ENCODE data around the gene MAEA. TPM values are rescaled to one million over a fixed set of nuclear protein-coding genes. Genes with fewer than 3 reads are reported as not detected.

The MAEA gene
- total and polyA plus RNA-seq, 2 experiments from 2014 or later, result 49.8 to 99.0 TPM

- Histone ChIP-seq H3F3A (replicated peaks; ENCODE audit: low read depth) (no peaks in the 10 kb centered on the region; the same call in 1 of the 2 replicates), H3K79me2 (replicated peaks; ENCODE audit: insufficient read depth) (no peaks in the 10 kb centered on the region; the same call in 1 of the 2 replicates), H3K4me1 (ENCODE audit: insufficient read depth) (peaks cover 8% of the 10 kb centered on the region), H2AFZ (no peak overlapping the region), H3K36me3 (ENCODE audit: insufficient read depth) (no peaks in the 10 kb centered on the region), H4K20me1 (replicated peaks; ENCODE audit: insufficient read depth) (0 out of 2 replicates have a peak, but pooled peaks cover 3% of the 10 kb centered on the region), H3K27me3 (ENCODE audit: insufficient read depth) (no peaks in the 10 kb centered on the region), H3K4me3 (no peak overlapping the region), H3K4me2 (no peak overlapping the region), H3K9me2 (ENCODE audit: insufficient read depth) (no peaks in the 10 kb centered on the region), H3K27ac (ENCODE audit: low read depth) (no peak overlapping the region)
- ATAC-seq (no peak), DNase-seq (ENCODE audit: low spot score) (no peak)
- Mint-ChIP-seq H3K4me3 (no peak overlapping the region; the same call in 2 of the 3 replicates), H3K9me3 (no peaks in the 10 kb centered on the region), H3K27me3 (ENCODE audit: insufficient read depth, low read depth, poor library complexity) (peaks cover 17% of the 10 kb centered on the region), H3K27ac (no peak overlapping the region), H3K4me1 (peaks cover 17% of the 10 kb centered on the region), H3K36me3 (ENCODE audit: low read depth) (peaks cover 22% of the 10 kb centered on the region)
- no peak for TF ChIP-seq JUNB (IDR thresholded peaks at IDR 0.05; ENCODE audit: unreplicated experiment)
- TF ChIP-seq EZH2 (IDR thresholded peaks at IDR 0.05; ENCODE audit: low read depth, unreplicated experiment), result no peak
- no peak for TF ChIP-seq CREB1 (CRISPR knock-in tag; IDR thresholded peaks at IDR 0.05; ENCODE audit: low read depth)
- TF ChIP-seq ZNF114 (CRISPR knock-in tag; IDR thresholded peaks at IDR 0.05), result no peak
- no peak for TF ChIP-seq EZH2phosphoT487 (IDR thresholded peaks at IDR 0.05; ENCODE audit: unreplicated experiment)
- no peak for TF ChIP-seq NANOG (IDR thresholded peaks at IDR 0.05; ENCODE audit: borderline replicate concordance)
- no peak for TF ChIP-seq ZNF331 (CRISPR knock-in tag; IDR thresholded peaks at IDR 0.05; ENCODE audit: low read depth)
- TF ChIP-seq CTCF (conservative IDR thresholded peaks at IDR 0.05; ENCODE audit: low read depth in 2 of 2), result no peak
- no peak for TF ChIP-seq POLR2AphosphoS5 (IDR thresholded peaks at IDR 0.05; ENCODE audit: low read depth)
- TF ChIP-seq REST (IDR thresholded peaks at IDR 0.05; ENCODE audit: unreplicated experiment), result no peak
- no peak for TF ChIP-seq ZNF462 (CRISPR knock-in tag; IDR thresholded peaks at IDR 0.05)
- no peak for TF ChIP-seq ETS1 (IDR thresholded peaks at IDR 0.05)
- TF ChIP-seq STAT1 (IDR thresholded peaks at IDR 0.05; ENCODE audit: unreplicated experiment), result no peak
Observed at GRCh38 chr4:1350169-1350520, 60.5 kb downstream of the MAEA start.
